A673 (cell line): ENCODE results near the gene MFSD6. TPM values are rescaled to one million over a fixed set of nuclear protein-coding genes. Genes with fewer than 3 reads are reported as not detected.

Source experiments
- BruUV-seq: library from RNA; stranded (reverse); fragments of 400-500 nt; replicated peaks from 2 replicates; lab custom pipeline; 2021; lab: Mats Ljungman, UMichigan
- CTCF ChIA-PET: fragments of 300-600 bp; sonication (Branson Sonifier 250); formaldehyde crosslinking; loops from one replicate; lab custom pipeline; 2022; ENCODE audit warnings: antibody characterized with exemption; lab: Charles Lee
- POLR2A ChIA-PET: fragments of 300-600 bp; sonication (Branson Sonifier 250); formaldehyde crosslinking; loops from one replicate; lab custom pipeline; 2022; ENCODE audit warnings: antibody characterized with exemption; ENCODE audit not compliant: low non-redundant PET; lab: Charles Lee
- DNase-seq: peaks from one replicate; pipeline ENCODE4 v3.0.0-alpha.2; 2015; ENCODE audit warnings: low spot score
- H3K27ac ChIP-seq: fragments of 200-600 bp; sonication (generic); 2 replicates; pipeline ENCODE4 v1.5.1; 2016; ENCODE audit warnings: mixed run types, low read depth, mild to moderate bottlenecking, mixed read lengths, antibody characterized with exemption, low read length; ENCODE audit not compliant: poor library complexity, severe bottlenecking
- H3K27me3 ChIP-seq: fragments of 200-600 bp; sonication (generic); replicated peaks from 2 replicates; pipeline ENCODE4 v1.6.1; 2017; ENCODE audit warnings: mixed run types, low read depth, mild to moderate bottlenecking, mixed read lengths, antibody characterized with exemption, low read length; ENCODE audit not compliant: insufficient read depth, poor library complexity
- H3K36me3 ChIP-seq: fragments of 200-600 bp; sonication (generic); 2 replicates; pipeline ENCODE4 v1.6.1; 2016; ENCODE audit warnings: mixed run types, mild to moderate bottlenecking, mixed read lengths, antibody characterized with exemption, low read length; ENCODE audit not compliant: insufficient read depth, poor library complexity, severe bottlenecking
- H3K4me1 ChIP-seq: fragments of 200-600 bp; sonication (generic); 2 replicates; pipeline ENCODE4 v1.6.1; 2017; ENCODE audit warnings: mixed run types, mild to moderate bottlenecking, mixed read lengths, antibody characterized with exemption, low read length; ENCODE audit not compliant: insufficient read depth, poor library complexity, severe bottlenecking
- H3K4me3 ChIP-seq: fragments of 200-600 bp; sonication (generic); 2 replicates; pipeline ENCODE4 v1.5.1; 2016; ENCODE audit warnings: low read depth, mixed run types, mild to moderate bottlenecking, mixed read lengths, low read length; ENCODE audit not compliant: poor library complexity, severe bottlenecking
- H3K9me3 ChIP-seq: fragments of 200-600 bp; sonication (generic); 2 replicates; pipeline ENCODE4 v1.6.1; 2016; ENCODE audit warnings: mixed run types, low read depth, mild to moderate bottlenecking, mixed read lengths, antibody characterized with exemption, low read length; ENCODE audit not compliant: poor library complexity, severe bottlenecking
- CTCF ChIP-seq: fragments of 300-800, 200-600 bp; sonication (generic); conservative IDR thresholded peaks from 2 replicates; pipeline ENCODE4 v1.5.1; 2017; ENCODE audit warnings: low read depth, mild to moderate bottlenecking, antibody characterized with exemption, low read length, moderate library complexity, mixed read lengths
- EZH2 ChIP-seq: fragments of 200-600 bp; sonication (generic); IDR thresholded peaks from 2 replicates; pipeline ENCODE4 v1.6.1; 2017; ENCODE audit warnings: borderline replicate concordance, low read depth, mild to moderate bottlenecking, mixed read lengths, antibody characterized with exemption, low read length; ENCODE audit not compliant: poor library complexity, severe bottlenecking
- intact Hi-C: fragments of 100-400 bp; cut with micrococcal nuclease; formaldehyde crosslinking; loops from one replicate; pipeline ENCODE4 v1.10.0; 2022; ENCODE audit not compliant: unreplicated experiment
- total RNA-seq: library from RNA; stranded (reverse); gene quantifications from 2 replicates; pipeline ENCODE4 v1.2.3, GENCODE V29; 2021

The MFSD6 gene
- total RNA-seq, 1 experiment from 2014 or later: 8.4 TPM

- TF ChIP-seq EZH2 (no peak), CTCF (peak; percentile 55; the same call in 1 of the 2 replicates)
- no peaks in the 10 kb centered on the region for H3K4me1 ChIP-seq
- no peaks in the 10 kb centered on the region for H3K27me3 ChIP-seq
- no TSS peak for BruUV-seq
- no peak overlapping the region for H3K27ac ChIP-seq
- intact Hi-C loops: loop anchor here (2.0 to 10.0 kb wide), 2 partner anchors 176 to 422 kb away; no protein-coding TSS in a partner anchor
- no peak overlapping the region for H3K4me3 ChIP-seq
- ChIA-PET POLR2A (no interaction called here), CTCF (interaction anchor here (0.6 kb wide), 1 partner anchor 852 kb away, joined by 4 read pairs; no protein-coding TSS in a partner anchor)
- no peaks in the 10 kb centered on the region for H3K36me3 ChIP-seq
- DNase-seq: peak; percentile 36
- no peaks in the 10 kb centered on the region for H3K9me3 ChIP-seq
Measured at GRCh38 chr2:190511104-190511503, 102.9 kb downstream of the MFSD6 start.

DNA sequence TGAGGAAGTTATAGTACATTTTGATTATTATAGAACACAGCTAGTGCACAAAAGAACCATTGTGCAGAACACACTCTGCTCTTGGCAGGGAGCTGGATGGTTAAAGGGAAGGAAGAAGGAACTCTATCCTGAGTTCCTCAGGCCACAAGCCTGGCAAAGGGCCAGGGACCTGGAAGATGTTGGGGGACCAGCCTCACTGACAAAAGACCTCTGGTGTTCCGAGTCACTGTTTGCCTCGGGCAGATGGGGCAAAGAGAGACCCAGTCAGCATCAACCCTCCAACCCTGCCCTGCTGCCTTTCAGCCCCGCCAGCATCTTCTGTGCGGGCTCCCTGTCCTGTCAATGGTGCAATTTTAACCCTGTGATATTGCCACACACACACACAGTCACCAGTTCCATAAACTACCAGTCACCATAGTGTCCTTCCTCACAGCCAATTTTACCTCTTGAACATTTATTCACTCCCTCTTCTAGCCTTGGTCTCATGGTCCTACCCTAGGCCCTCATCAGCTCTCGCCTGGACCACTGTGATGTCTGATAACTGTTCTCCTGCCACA lies 104.5 kb downstream of the MFSD6 start:
- Histone ChIP-seq H3K27me3 (no peaks in the 10 kb centered on the region), H3K4me1 (no peaks in the 10 kb centered on the region), H3K36me3 (no peaks in the 10 kb centered on the region), H3K27ac (no peak overlapping the region), H3K9me3 (no peaks in the 10 kb centered on the region), H3K4me3 (no peak overlapping the region)
- intact Hi-C loops: loop anchor here (10.0 kb wide), 1 partner anchor 178 kb away; no protein-coding TSS in a partner anchor
- DNase-seq: no peak
- TF ChIP-seq EZH2: no peak
- no peak for TF ChIP-seq CTCF
- no TSS peak for BruUV-seq
- ChIA-PET POLR2A (no interaction called here), CTCF (no interaction called here)

GRCh38 chr2:190513877-190514276 lies 105.7 kb downstream of the MFSD6 start:
- Histone ChIP-seq H3K4me3 (no peak overlapping the region), H3K27me3 (no peaks in the 10 kb centered on the region), H3K4me1 (no peaks in the 10 kb centered on the region), H3K9me3 (no peaks in the 10 kb centered on the region), H3K27ac (no peak overlapping the region), H3K36me3 (peaks cover 3% of the 10 kb centered on the region)
- ChIA-PET POLR2A (no interaction called here), CTCF (no interaction called here)
- intact Hi-C loops: loop anchor here (10.0 kb wide), 1 partner anchor 179 kb away; no protein-coding TSS in a partner anchor
- no TSS peak for BruUV-seq
- DNase-seq: no peak
- TF ChIP-seq EZH2 (no peak), CTCF (no peak)
